Retinal pigment epithelial cell (primary cell): ENCODE measurements around the gene PRKAR1A.
A peak's percentile ranks its signal among the peaks of the same experiment; 100 is the strongest.

Source experiments
- DNase-seq: peaks from one replicate; pipeline ENCODE4 v3.0.0-alpha.2; 2010; ENCODE audit warnings: low read depth
- H3K4me3 ChIP-seq: 2 replicates; pipeline ENCODE4 v1.5.1; 2011; ENCODE audit warnings: mild to moderate bottlenecking, low read length, control low read depth, moderate library complexity
- TF ChIP-seq, protein P1 (sequence below): conservative IDR thresholded peaks from 2 replicates; pipeline ENCODE4 v1.5.1; 2011; ENCODE audit warnings: low read depth, low read length, control low read depth, inconsistent platforms

Gene PRKAR1A

DNA sequence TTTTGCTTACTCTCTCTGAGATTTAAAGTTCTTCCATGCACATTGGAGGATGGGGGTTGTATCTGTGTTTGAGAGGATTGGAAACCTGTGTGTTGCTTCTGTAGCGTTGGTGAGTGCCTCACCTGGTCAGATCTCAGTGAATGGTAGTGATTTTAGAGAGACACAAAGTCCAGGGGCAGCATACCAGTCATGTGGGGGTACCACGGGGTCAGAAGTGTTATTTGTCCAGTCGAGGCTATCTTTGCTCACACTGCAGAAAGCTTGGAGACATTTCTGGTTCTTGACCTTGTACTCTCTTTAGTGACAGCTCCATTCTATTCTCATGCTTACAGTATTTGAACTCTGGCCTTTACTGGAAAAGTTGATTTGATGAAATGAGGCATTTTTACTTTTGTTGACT is 23.7 kb downstream of the PRKAR1A start:
- TF ChIP-seq, protein P1, sequence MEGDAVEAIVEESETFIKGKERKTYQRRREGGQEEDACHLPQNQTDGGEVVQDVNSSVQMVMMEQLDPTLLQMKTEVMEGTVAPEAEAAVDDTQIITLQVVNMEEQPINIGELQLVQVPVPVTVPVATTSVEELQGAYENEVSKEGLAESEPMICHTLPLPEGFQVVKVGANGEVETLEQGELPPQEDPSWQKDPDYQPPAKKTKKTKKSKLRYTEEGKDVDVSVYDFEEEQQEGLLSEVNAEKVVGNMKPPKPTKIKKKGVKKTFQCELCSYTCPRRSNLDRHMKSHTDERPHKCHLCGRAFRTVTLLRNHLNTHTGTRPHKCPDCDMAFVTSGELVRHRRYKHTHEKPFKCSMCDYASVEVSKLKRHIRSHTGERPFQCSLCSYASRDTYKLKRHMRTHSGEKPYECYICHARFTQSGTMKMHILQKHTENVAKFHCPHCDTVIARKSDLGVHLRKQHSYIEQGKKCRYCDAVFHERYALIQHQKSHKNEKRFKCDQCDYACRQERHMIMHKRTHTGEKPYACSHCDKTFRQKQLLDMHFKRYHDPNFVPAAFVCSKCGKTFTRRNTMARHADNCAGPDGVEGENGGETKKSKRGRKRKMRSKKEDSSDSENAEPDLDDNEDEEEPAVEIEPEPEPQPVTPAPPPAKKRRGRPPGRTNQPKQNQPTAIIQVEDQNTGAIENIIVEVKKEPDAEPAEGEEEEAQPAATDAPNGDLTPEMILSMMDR: no peak
- no peak overlapping the region for H3K4me3 ChIP-seq
- DNase-seq: no peak

DNA sequence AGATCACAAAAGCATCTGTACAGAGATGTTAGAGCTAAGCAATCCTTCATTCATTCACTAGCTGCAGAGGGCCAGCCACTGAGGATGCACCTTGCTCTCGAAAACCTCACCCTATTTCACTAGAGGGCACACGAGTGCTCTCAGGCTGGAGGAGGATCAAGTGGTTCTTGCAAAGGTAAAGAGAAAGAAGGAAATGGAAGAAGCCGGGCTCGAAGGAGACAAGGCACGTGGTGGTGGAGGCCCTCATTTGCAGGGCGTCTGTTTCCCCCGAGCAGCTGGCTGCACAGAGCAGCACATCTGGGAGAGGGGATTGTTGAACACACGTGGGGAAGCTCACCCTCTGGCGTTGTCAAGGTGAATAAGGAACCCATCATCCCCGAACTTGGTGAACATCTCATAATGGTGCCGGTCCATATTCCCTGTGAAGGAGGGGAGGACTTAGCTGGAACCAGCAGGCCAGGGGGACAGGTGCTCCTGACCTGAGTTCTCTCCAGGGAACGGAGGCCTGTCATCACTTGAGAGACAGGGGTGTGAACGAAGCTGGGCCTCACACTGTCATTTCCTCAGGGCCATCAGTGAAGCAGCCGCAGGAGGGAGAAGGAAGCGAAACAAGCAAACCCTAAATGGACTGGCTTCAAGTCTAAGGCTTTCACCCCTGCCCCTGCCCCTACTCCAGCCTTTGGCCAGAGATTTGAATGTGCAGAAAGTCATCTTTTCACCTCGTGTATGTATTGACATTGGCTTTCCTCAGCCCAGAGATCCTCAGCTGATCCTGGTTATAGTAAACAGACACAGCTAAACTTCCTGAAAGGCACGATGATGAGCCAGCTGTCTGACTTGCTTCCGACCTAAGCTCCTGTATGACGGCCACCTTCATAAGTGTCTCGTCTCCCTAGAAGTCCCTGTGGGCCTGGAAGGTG is 27.6 kb downstream of the PRKAR1A start:
- no peak overlapping the region for H3K4me3 ChIP-seq
- TF ChIP-seq, protein P1: peak; percentile 47
- DNase-seq: peak; percentile 2

DNA sequence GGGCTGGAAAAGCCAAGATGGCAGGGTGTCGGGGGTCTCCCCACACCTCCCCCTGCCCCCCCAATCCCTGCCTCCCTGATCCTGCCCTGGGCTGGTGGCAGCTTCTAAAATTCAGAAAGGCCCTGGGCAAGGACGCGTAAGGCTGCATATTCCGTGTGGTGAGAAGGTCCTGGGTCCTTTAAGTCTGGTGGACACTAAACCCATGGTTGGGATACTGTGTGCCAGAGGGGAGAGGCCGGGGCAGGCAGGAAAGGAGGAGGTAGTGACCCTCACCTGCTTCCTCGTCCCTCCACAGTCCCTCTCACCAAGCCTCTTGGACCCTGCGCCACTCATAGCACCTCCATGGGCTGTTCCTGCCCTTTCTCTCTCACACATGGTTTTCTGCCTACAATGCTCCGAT is 28.8 kb downstream of the PRKAR1A start:
- TF ChIP-seq, protein P1: no peak
- no peak overlapping the region for H3K4me3 ChIP-seq
- no peak for DNase-seq

DNA sequence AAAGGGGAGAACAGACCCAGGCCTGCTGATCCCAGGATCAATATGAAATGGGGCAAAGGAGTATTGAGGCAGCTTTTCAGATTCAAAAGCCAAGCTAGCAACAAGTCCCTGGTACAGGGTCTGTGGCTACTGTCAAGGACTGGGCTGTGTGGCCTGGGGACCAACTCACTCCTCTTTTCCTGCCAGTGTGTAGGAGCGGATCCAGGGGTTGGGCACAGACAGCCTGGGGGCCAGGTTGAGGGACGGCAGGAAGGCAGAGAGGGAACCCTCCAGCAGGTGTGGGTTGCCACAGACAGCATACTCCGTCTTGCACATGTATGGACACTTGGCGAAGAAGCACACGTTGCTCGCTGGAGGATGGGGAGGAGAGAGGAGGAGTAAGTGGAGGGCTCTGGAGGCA is 29.6 kb downstream of the PRKAR1A start:
- TF ChIP-seq, protein P1: no peak
- H3K4me3 ChIP-seq: no peak overlapping the region
- no peak for DNase-seq

DNA sequence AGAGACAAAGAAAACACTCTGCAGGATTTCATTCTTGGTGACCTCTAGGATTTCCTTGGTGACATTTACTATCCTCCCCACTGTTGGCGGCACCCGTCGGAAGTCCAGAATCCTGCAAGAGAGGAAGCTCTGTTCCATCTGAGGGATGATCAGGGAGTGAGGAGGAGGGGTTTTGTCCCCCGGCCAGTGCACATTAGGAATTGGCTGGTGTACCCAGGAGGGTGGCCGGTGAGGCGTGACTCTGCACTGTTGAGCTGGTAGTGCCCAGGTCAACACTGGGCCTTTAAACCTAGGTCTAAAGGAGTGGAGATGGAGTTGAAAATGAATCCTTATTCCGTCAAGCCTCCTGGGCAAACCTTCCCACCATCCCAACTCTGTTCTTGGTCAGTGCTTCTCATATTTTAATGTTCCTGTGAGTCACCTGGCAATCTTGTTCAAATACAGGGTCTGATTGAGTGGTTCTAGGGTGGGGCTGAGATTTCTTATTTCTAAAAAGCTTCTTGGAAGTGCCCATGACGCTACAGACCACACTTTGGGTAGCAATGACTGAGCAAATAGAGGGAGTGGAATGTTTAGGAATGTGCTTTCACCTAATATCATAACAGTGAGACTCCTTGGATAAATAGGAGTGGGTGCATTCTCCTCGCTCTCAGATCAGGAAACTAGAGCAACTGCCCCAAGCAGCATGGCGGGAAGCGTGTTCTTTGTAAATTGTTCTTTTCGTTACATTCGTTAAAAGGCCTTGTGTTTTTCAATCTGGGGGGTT is 30.7 kb downstream of the PRKAR1A start:
- DNase-seq: no peak
- no peak overlapping the region for H3K4me3 ChIP-seq
- TF ChIP-seq, protein P1: no peak

DNA sequence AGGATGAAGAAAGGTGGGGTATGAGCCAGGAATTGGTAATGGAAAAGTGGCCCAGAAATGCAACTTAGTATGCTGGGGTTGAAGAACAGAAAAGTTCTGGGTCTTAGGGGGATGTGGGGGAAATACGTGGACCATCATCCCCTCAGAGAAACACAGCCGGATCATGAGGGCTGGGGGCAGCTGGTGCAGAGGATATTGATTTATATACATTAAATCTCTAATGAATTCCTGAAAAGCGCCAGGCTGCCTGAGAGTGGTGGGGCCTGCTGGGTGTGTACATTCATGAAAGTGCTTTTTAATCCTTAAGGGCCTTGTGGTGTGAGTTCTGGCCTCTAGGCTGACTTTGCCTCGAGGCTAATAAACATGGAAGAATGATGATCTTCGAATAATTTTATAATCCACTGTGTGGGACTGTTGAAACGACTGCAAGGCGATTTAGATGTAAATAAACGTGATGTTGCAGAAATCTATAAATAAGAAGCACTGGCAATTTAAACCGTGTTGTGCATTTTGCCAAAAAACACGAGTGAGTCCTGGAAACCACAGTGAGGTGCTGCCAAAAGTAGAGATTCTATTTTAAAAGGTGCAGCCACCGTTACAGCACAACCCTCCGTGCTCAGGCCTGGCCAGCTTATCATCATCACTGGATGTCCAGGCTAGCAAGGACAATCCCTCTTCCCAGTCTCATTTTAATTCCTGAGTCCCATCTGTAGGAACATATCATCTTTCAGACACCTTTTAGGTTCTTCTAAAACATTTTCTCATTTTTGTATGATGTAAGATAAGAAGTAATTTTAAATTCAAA is 32.1 kb downstream of the PRKAR1A start:
- DNase-seq: no peak
- TF ChIP-seq, protein P1: no peak
- no peak overlapping the region for H3K4me3 ChIP-seq
